H1 (cell line): ENCODE data around the gene C5orf52. TPM values are rescaled to one million over a fixed set of nuclear protein-coding genes. Genes with fewer than 3 reads are reported as not detected.

ENCODE experiments used
- CTCF ChIA-PET: fragments of 300-600 bp; sonication (Branson Sonifier 250); formaldehyde crosslinking; loops from one replicate; lab custom pipeline; 2021; ENCODE audit not compliant: partially characterized antibody; lab: Charles Lee
- POLR2A ChIA-PET: fragments of 300-600 bp; sonication (Branson Sonifier 250); formaldehyde crosslinking; loops from one replicate; lab custom pipeline; 2021; ENCODE audit warnings: inconsistent platforms; ENCODE audit not compliant: partially characterized antibody; lab: Charles Lee
- DNase-seq, 2 experiments: peaks; one replicate each; pipeline versions ENCODE4 v3.0.0 to v3.0.0-alpha.2; 2010 to 2022; ENCODE audit warnings: low spot score in 2 of 2, low read depth in 1 of 2, mixed read lengths in 1 of 2
- FAIRE-seq: peaks from 2 replicates; lab custom pipeline; 2011; peaks lifted over from hg19 to GRCh38; lab: Jason Lieb, UNC
- H2AFZ ChIP-seq: 2 replicates; pipeline ENCODE4 v1.8.1; 2012; ENCODE audit warnings: low read length, inconsistent platforms
- H2AK5ac ChIP-seq: 2 replicates; pipeline ENCODE4 v1.6.1; 2013; ENCODE audit warnings: low read depth, low read length
- H2BK120ac ChIP-seq: replicated peaks from 2 replicates; pipeline ENCODE3; 2013; ENCODE audit warnings: low read depth, low read length, inconsistent platforms
- H2BK12ac ChIP-seq: 2 replicates; pipeline ENCODE4 v1.6.1; 2013; ENCODE audit warnings: low read depth, low read length
- H2BK15ac ChIP-seq: 2 replicates; pipeline ENCODE4 v1.6.1; 2013; ENCODE audit warnings: low read length
- H2BK20ac ChIP-seq: 2 replicates; pipeline ENCODE4 v1.6.1; 2013; ENCODE audit warnings: low read length
- H2BK5ac ChIP-seq: 2 replicates; pipeline ENCODE4 v1.6.1; 2013; ENCODE audit warnings: low read depth, low read length
- H3K14ac ChIP-seq: 2 replicates; pipeline ENCODE4 v1.6.1; 2013; ENCODE audit warnings: inconsistent platforms; ENCODE audit not compliant: insufficient read length
- H3K18ac ChIP-seq: 2 replicates; pipeline ENCODE4 v1.6.1; 2013; ENCODE audit warnings: low read length; ENCODE audit errors: extremely low read depth
- H3K23ac ChIP-seq: 2 replicates; pipeline ENCODE4 v1.6.1; 2013; ENCODE audit warnings: inconsistent platforms; ENCODE audit not compliant: insufficient read length
- H3K23me2 ChIP-seq: 2 replicates; pipeline ENCODE4 v1.6.1; 2013; ENCODE audit warnings: low read depth, low read length
- H3K27ac ChIP-seq: 2 replicates; pipeline ENCODE4 v1.6.1; 2011; ENCODE audit warnings: low read depth, low read length, inconsistent platforms
- H3K27me3 ChIP-seq, 4 experiments: replicated peaks in 1 of 4; 1 replicate in 1 of 4; 2 replicates in 3 of 4; pipeline versions ENCODE4 v1.6.1 to v1.8.1; 2011 to 2013; ENCODE audit warnings: low read length in 3 of 4, mild to moderate bottlenecking in 3 of 4, inconsistent platforms in 2 of 4, mixed read lengths in 2 of 4, moderate library complexity in 1 of 4; ENCODE audit not compliant: control insufficient read depth in 3 of 4, insufficient read depth in 3 of 4; ENCODE audit errors: extremely low read depth in 1 of 4
- H3K36me3 ChIP-seq, 4 experiments: 2 replicates each; pipeline versions ENCODE4 v1.6.1 to v1.8.1; 2011 to 2013; ENCODE audit warnings: mild to moderate bottlenecking in 4 of 4, low read length in 3 of 4, moderate library complexity in 2 of 4, control low read depth in 1 of 4, inconsistent platforms in 1 of 4; ENCODE audit not compliant: insufficient read depth in 4 of 4, control insufficient read depth in 2 of 4
- H3K4ac ChIP-seq: replicated peaks from 2 replicates; pipeline ENCODE3; 2013; ENCODE audit warnings: low read length, low read depth, mixed read lengths, inconsistent platforms; ENCODE audit not compliant: insufficient read length
- H3K4me1 ChIP-seq, 4 experiments: replicated peaks in 1 of 4; 1 replicate in 1 of 4; 2 replicates in 3 of 4; pipeline versions ENCODE4 v1.6.1 to v1.8.1; 2011 to 2013; ENCODE audit warnings: low read length in 3 of 4, inconsistent platforms in 2 of 4, mixed read lengths in 1 of 4; ENCODE audit not compliant: insufficient read depth in 4 of 4, control insufficient read depth in 3 of 4
- H3K4me2 ChIP-seq, 2 experiments: 2 replicates each; pipeline versions ENCODE4 v1.6.1 to v1.8.1; 2011 to 2013; ENCODE audit warnings: low read depth in 2 of 2, low read length in 2 of 2, control low read depth in 1 of 2, inconsistent platforms in 1 of 2, mild to moderate bottlenecking in 1 of 2; ENCODE audit not compliant: insufficient read depth in 1 of 2
- H3K4me3 ChIP-seq, 4 experiments: fragments of 200-600, 300-600 bp in 1 of 4; sonication (generic), shearing (Covaris generic), sonication (Bioruptor Twin) in 1 of 4; 2 replicates each; pipeline versions ENCODE4 v1.5.1 to v1.8.1; 2011 to 2016; ENCODE audit warnings: low read length in 4 of 4, low read depth in 3 of 4, control low read depth in 2 of 4, inconsistent platforms in 2 of 4, mild to moderate bottlenecking in 2 of 4, mixed read lengths in 1 of 4, moderate library complexity in 1 of 4; ENCODE audit not compliant: insufficient read depth in 2 of 4; ENCODE audit errors: extremely low read depth in 1 of 4
- H3K56ac ChIP-seq: replicated peaks from 2 replicates; pipeline ENCODE3; 2013; ENCODE audit warnings: low read depth, mild to moderate bottlenecking, mixed read lengths, low read length, inconsistent platforms; ENCODE audit not compliant: insufficient read length
- H3K79me1 ChIP-seq: 2 replicates; pipeline ENCODE4 v1.6.1; 2013; ENCODE audit warnings: low read depth, low read length, control low read depth
- H3K79me2 ChIP-seq, 2 experiments: 2 replicates each; pipeline versions ENCODE4 v1.6.1 to v1.8.1; 2012 to 2013; ENCODE audit warnings: low read length in 2 of 2, mild to moderate bottlenecking in 2 of 2, inconsistent platforms in 1 of 2; ENCODE audit not compliant: insufficient read depth in 2 of 2, control insufficient read depth in 1 of 2
- H3K9ac ChIP-seq, 4 experiments: replicated peaks in 1 of 4; 1 replicate in 1 of 4; 2 replicates in 3 of 4; pipeline versions ENCODE4 v1.6.1 to v1.8.1; 2011 to 2013; ENCODE audit warnings: low read depth in 3 of 4, low read length in 3 of 4, control low read depth in 2 of 4, mild to moderate bottlenecking in 2 of 4, moderate library complexity in 2 of 4, inconsistent platforms in 1 of 4; ENCODE audit errors: extremely low read depth in 1 of 4
- H3K9me3 ChIP-seq, 2 experiments: 2 replicates each; pipeline versions ENCODE4 v1.6.1 to v1.8.1; 2012 to 2013; ENCODE audit warnings: mild to moderate bottlenecking in 2 of 2, moderate library complexity in 2 of 2, control low read depth in 1 of 2, inconsistent platforms in 1 of 2, low read depth in 1 of 2, low read length in 1 of 2, mixed read lengths in 1 of 2; ENCODE audit not compliant: insufficient read depth in 2 of 2
- H4K20me1 ChIP-seq, 2 experiments: replicated peaks in 1 of 2; 2 replicates each; pipeline versions ENCODE3 to v1.8.1; 2011 to 2013; ENCODE audit warnings: inconsistent platforms in 2 of 2, low read length in 2 of 2, mild to moderate bottlenecking in 1 of 2; ENCODE audit not compliant: insufficient read depth in 2 of 2, control insufficient read depth in 1 of 2
- H4K5ac ChIP-seq: 2 replicates; pipeline ENCODE4 v1.6.1; 2013; ENCODE audit warnings: low read length, low read depth, mixed read lengths, inconsistent platforms; ENCODE audit not compliant: insufficient read length
- H4K8ac ChIP-seq: 2 replicates; pipeline ENCODE4 v1.8.0; 2013; ENCODE audit warnings: mild to moderate bottlenecking, moderate library complexity, low read length, inconsistent platforms; ENCODE audit not compliant: insufficient read depth; ENCODE audit errors: extremely low read depth
- H4K91ac ChIP-seq: replicated peaks from 2 replicates; pipeline ENCODE3; 2013; ENCODE audit warnings: low read length, mixed read lengths, inconsistent platforms; ENCODE audit not compliant: insufficient read length
- BACH1 ChIP-seq: IDR thresholded peaks from 2 replicates; pipeline ENCODE4 v1.6.1; 2012; ENCODE audit warnings: low read length, improper control_type of control experiment
- EP300 ChIP-seq, 2 experiments: IDR thresholded peaks; 1 replicate in 1 of 2; 2 replicates in 1 of 2; pipeline ENCODE4 v1.6.1; 2011 to 2012; ENCODE audit warnings: low read depth in 2 of 2, low read length in 2 of 2, mild to moderate bottlenecking in 2 of 2, borderline replicate concordance in 1 of 2, inconsistent platforms in 1 of 2, moderate library complexity in 1 of 2
- HDAC6 ChIP-seq: IDR thresholded peaks from one replicate; pipeline ENCODE4 v1.7.1; 2012; ENCODE audit warnings: low read depth, mild to moderate bottlenecking, inconsistent platforms, low read length, moderate library complexity
- MAFK ChIP-seq: IDR thresholded peaks from 2 replicates; pipeline ENCODE4 v1.6.1; 2012; ENCODE audit warnings: low read depth, mild to moderate bottlenecking, improper control_type of control experiment, low read length
- SIX5 ChIP-seq: IDR thresholded peaks from 2 replicates; pipeline ENCODE4 v1.6.1; 2011; ENCODE audit warnings: mild to moderate bottlenecking, low read depth, low read length
- SP1 ChIP-seq: IDR thresholded peaks from 2 replicates; pipeline ENCODE4 v1.6.1; 2011; ENCODE audit warnings: low read depth, low read length
- TBP ChIP-seq: IDR thresholded peaks from 2 replicates; pipeline ENCODE4 v1.6.1; 2011; ENCODE audit warnings: low read depth, low read length, improper control_type of control experiment
- ZNF274 ChIP-seq: IDR thresholded peaks from 2 replicates; pipeline ENCODE4 v1.7.0; 2012; ENCODE audit warnings: low read length, borderline replicate concordance; ENCODE audit errors: extremely low read depth
- WGBS, 2 experiments: shearing (Covaris generic) in 1 of 2; methylation state at CpG; one replicate each; pipeline versions ENCODE4 v1.1.6 to v1.1.7; 2013 to 2015; ENCODE audit warnings: low lambda C conversion rate in 2 of 2, mixed read lengths in 2 of 2, inconsistent platforms in 1 of 2, low coverage in 1 of 2, missing lambda C conversion rate in 1 of 2; ENCODE audit not compliant: insufficient replicate concordance in 2 of 2, insufficient coverage in 1 of 2, insufficient read length in 1 of 2; ENCODE audit errors: extremely low coverage in 1 of 2, missing lambda C conversion rate in 1 of 2; 5-methylcytosine and 5-hydroxymethylcytosine counted together
- polyA plus RNA-seq, 7 experiments: library from polyadenylated mRNA; depleted of rRNA in 3 of 7; stranded (reverse) in 5 of 7; unstranded in 2 of 7; fragments of >200 nt in 5 of 7; fragments of 200-250 nt in 2 of 7; gene quantifications; 1 replicate in 5 of 7; 2 replicates in 1 of 7; 4 replicates in 1 of 7; pipeline versions ENCODE4 v1.2.1 to v1.2.3, GENCODE V29; 2011 to 2013; ENCODE audit warnings: missing spikeins in 2 of 7, mixed read lengths in 2 of 7
- total RNA-seq: library from RNA; stranded (reverse); fragmentation: NEBNext Ultra II Directional; extraction: Animal tissue kit (Norgen Biotek cat#: 25700); gene quantifications from 2 replicates; pipeline ENCODE4 v1.2.1, GENCODE V29; 2021
- TF ChIP-seq, protein P1 (sequence below): IDR thresholded peaks from 2 replicates; pipeline ENCODE4 v1.6.1; 2012; ENCODE audit warnings: low read length, inconsistent platforms

Gene C5orf52
- total and polyA plus RNA-seq, 2 of the 8 experiments (the other 6 are each of a cell fraction or from before 2014, with no cell fraction given), result not detected

GRCh38 chr5:157651623-157652376 lies 19.5 kb upstream of the C5orf52 start:
- WGBS, 2 experiments, result 57% methylated on average over 44 of the region's 63 CpGs; no CpG with 5 or more reads in 1 of the 2 experiments
- no peak overlapping the region for H2AK5ac ChIP-seq
- peak overlapping the region; percentile 91 for H4K91ac ChIP-seq
- no peaks in the 10 kb centered on the region for H4K20me1 ChIP-seq
- H4K8ac ChIP-seq, result peak overlapping the region; percentile 88; the same call in 1 of the 2 replicates
- no peak overlapping the region for H3K27ac ChIP-seq
- peak overlapping the region; percentile 77; the same call in 1 of the 2 replicates for H2BK12ac ChIP-seq
- no peak overlapping the region for H2BK15ac ChIP-seq
- H3K14ac ChIP-seq, result no peak overlapping the region
- peak overlapping the region; percentile 58 to 60 for H3K4me2 ChIP-seq
- peak overlapping the region; percentile 38; the same call in 1 of the 2 replicates for H2AFZ ChIP-seq
- DNase-seq (peak; percentile 55 to 75), FAIRE-seq (no peak)
- no peak overlapping the region for H3K4ac ChIP-seq
- H3K9me3 ChIP-seq, result peaks cover 8 to 21% of the 10 kb centered on the region in 2 experiments
- POLR2A ChIA-PET, result interaction anchor here (1.1 kb wide), 2 partner anchors 80 to 111 kb away, joined by 3 to 4 read pairs; partner anchors contain the start of gene THG1L
- CTCF ChIA-PET, result interaction anchor here (1.2 to 2.8 kb wide), 6 partner anchors 8 to 92 kb away, joined by 4 to 14 read pairs (median 8); partner anchors contain the start of gene LSM11
- H2BK120ac ChIP-seq, result peak overlapping the region; percentile 72
- no peaks in the 10 kb centered on the region; the same call in 1 of the 2 replicates for H3K23me2 ChIP-seq
- no peaks in the 10 kb centered on the region for H3K36me3 ChIP-seq
- no peak overlapping the region for H2BK20ac ChIP-seq
- H3K9ac ChIP-seq, result peak overlapping the region in 1 of 4 experiments; percentile 25; a peak in 1 of 7 replicates
- no peaks in the 10 kb centered on the region for H3K79me1 ChIP-seq
- no peak overlapping the region for H4K5ac ChIP-seq
- peak overlapping the region; percentile 21 to 52 (median 32); a peak in 6 of 8 replicates for H3K4me3 ChIP-seq
- H3K23ac ChIP-seq, result no peak overlapping the region
- H2BK5ac ChIP-seq, result no peak overlapping the region
- H3K27me3 ChIP-seq, result peaks cover 0 to 7% (median 3%) of the 10 kb centered on the region in 4 experiments; a peak in 6 of 7 replicates
- H3K4me1 ChIP-seq, result no peaks in the 10 kb centered on the region
- H3K18ac ChIP-seq, result peak overlapping the region; percentile 42
- no peak overlapping the region for H3K56ac ChIP-seq
- no peaks in the 10 kb centered on the region for H3K79me2 ChIP-seq
- TF ChIP-seq HDAC6, result no peak
- no peak for TF ChIP-seq SIX5
- TF ChIP-seq, protein P1, sequence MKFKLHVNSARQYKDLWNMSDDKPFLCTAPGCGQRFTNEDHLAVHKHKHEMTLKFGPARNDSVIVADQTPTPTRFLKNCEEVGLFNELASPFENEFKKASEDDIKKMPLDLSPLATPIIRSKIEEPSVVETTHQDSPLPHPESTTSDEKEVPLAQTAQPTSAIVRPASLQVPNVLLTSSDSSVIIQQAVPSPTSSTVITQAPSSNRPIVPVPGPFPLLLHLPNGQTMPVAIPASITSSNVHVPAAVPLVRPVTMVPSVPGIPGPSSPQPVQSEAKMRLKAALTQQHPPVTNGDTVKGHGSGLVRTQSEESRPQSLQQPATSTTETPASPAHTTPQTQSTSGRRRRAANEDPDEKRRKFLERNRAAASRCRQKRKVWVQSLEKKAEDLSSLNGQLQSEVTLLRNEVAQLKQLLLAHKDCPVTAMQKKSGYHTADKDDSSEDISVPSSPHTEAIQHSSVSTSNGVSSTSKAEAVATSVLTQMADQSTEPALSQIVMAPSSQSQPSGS, result no peak
- TF ChIP-seq ZNF274, result no peak
- TF ChIP-seq TBP, result no peak
- TF ChIP-seq BACH1, result no peak
- TF ChIP-seq EP300 (IDR thresholded peaks at IDR 0.05; ENCODE audit: borderline replicate concordance in 1 of 2, low read depth in 2 of 2, low read length in 2 of 2), result no peak
- TF ChIP-seq MAFK, result no peak
- TF ChIP-seq SP1, result no peak
